Kidney (tissue), 14 donors: Measurements from ENCODE around the gene FRRS1. TPM values are rescaled to one million over a fixed set of nuclear protein-coding genes. Genes with fewer than 3 reads are reported as not detected.

ENCODE experiments used
- DNase-seq, 5 donors: peaks; one replicate each; pipeline ENCODE4 v3.0.0-alpha.2; 2013 to 2020
- FAIRE-seq: peaks from 2 replicates; lab custom pipeline; 2012; peaks lifted over from hg19 to GRCh38; lab: Jason Lieb, UNC
- H3K27ac ChIP-seq, 2 donors: one replicate each; pipeline ENCODE4 v1.7.0; 2013; ENCODE audit warnings: low read depth in 2 of 2, low read length in 2 of 2, inconsistent platforms in 1 of 2
- H3K27me3 ChIP-seq: one replicate; pipeline ENCODE4 v1.7.1; 2013; ENCODE audit warnings: low read length, inconsistent platforms; ENCODE audit not compliant: control insufficient read depth, insufficient read depth
- H3K36me3 ChIP-seq, 3 donors: one replicate each; pipeline versions ENCODE4 v1.7.0 to v1.7.1; 2013; ENCODE audit warnings: low read length in 3 of 3, control low read depth in 1 of 3, inconsistent platforms in 1 of 3; ENCODE audit not compliant: insufficient read depth in 3 of 3, control insufficient read depth in 2 of 3
- H3K4me1 ChIP-seq, 3 donors: one replicate each; pipeline versions ENCODE4 v1.7.0 to v1.7.1; 2013; ENCODE audit warnings: low read length in 3 of 3, inconsistent platforms in 1 of 3, low read depth in 1 of 3; ENCODE audit not compliant: control insufficient read depth in 2 of 3, insufficient read depth in 2 of 3
- H3K4me3 ChIP-seq, 3 donors: one replicate each; pipeline versions ENCODE4 v1.7.0 to v1.8.1; 2013; ENCODE audit warnings: low read length in 3 of 3, control low read depth in 1 of 3, inconsistent platforms in 1 of 3
- H3K9ac ChIP-seq, 3 donors: one replicate each; pipeline versions ENCODE4 v1.7.0 to v1.7.1; 2013; ENCODE audit warnings: low read length in 3 of 3, control low read depth in 1 of 3, inconsistent platforms in 1 of 3
- H3K9me3 ChIP-seq, 3 donors: one replicate each; pipeline versions ENCODE4 v1.7.0 to v1.7.1; 2013; ENCODE audit warnings: low read length in 3 of 3, control low read depth in 1 of 3, inconsistent platforms in 1 of 3; ENCODE audit not compliant: control insufficient read depth in 2 of 3, insufficient read depth in 1 of 3
- intact Hi-C: fragments of 100-400 bp; cut with DNase I; formaldehyde crosslinking; loops from one replicate; pipeline ENCODE4 v1.11.1; 2022
- polyA plus RNA-seq: library from polyadenylated mRNA; stranded (reverse); fragments of 350-450 nt; fragmentation: Illumina TruSeq; extraction: RNeasy Lipid Tissue Mini Kit (QIAGEN cat#74804); gene quantifications from one replicate; pipeline ENCODE4 v1.2.3, GENCODE V29; 2014; ENCODE audit warnings: low read depth, low replicate concordance; ENCODE audit not compliant: insufficient read depth
- total RNA-seq: library from RNA; stranded (reverse); fragmentation: NEBNext Ultra II Directional; extraction: Animal tissue kit (Norgen Biotek cat#: 25700); gene quantifications from one replicate; pipeline ENCODE4 v1.2.1, GENCODE V29; 2021
- TF ChIP-seq, protein P1 (sequence below): IDR thresholded peaks from 3 replicates; pipeline ENCODE4 v1.5.1; 2012; ENCODE audit warnings: mild to moderate bottlenecking, moderate library complexity, borderline replicate concordance; ENCODE audit not compliant: insufficient read depth; ENCODE audit errors: extremely low read depth
- donor health status: control.
- donor health status: control.
- donor health status: control.
- donor health status: control.
- donor health status: control.
- donor health status: DM: yes; HTN: yes; CAD: no.
- donor health status: Normal renal cell carcinoma (clear cell type).

The FRRS1 gene
- total and polyA plus RNA-seq, 2 donors from 2014 or later = 1.0 to 7.4 TPM

- no peak overlapping the region for H3K4me3 ChIP-seq
- FAIRE-seq = no peak
- H3K27me3 ChIP-seq = no peaks in the 10 kb centered on the region
- H3K27ac ChIP-seq = no peak overlapping the region
- peaks cover 0 to 10% (median 0%) of the 10 kb centered on the region in 3 donors for H3K4me1 ChIP-seq
- H3K9me3 ChIP-seq = no peaks in the 10 kb centered on the region
- TF ChIP-seq, protein P1, sequence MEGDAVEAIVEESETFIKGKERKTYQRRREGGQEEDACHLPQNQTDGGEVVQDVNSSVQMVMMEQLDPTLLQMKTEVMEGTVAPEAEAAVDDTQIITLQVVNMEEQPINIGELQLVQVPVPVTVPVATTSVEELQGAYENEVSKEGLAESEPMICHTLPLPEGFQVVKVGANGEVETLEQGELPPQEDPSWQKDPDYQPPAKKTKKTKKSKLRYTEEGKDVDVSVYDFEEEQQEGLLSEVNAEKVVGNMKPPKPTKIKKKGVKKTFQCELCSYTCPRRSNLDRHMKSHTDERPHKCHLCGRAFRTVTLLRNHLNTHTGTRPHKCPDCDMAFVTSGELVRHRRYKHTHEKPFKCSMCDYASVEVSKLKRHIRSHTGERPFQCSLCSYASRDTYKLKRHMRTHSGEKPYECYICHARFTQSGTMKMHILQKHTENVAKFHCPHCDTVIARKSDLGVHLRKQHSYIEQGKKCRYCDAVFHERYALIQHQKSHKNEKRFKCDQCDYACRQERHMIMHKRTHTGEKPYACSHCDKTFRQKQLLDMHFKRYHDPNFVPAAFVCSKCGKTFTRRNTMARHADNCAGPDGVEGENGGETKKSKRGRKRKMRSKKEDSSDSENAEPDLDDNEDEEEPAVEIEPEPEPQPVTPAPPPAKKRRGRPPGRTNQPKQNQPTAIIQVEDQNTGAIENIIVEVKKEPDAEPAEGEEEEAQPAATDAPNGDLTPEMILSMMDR = no peak
- H3K9ac ChIP-seq = no peak overlapping the region
- DNase-seq = peak in 1 of 5 donors; percentile 50
- H3K36me3 ChIP-seq = no peaks in the 10 kb centered on the region
- intact Hi-C loops = no loop called here
These were observed 92.0 kb downstream of the FRRS1 start for GRCh38 chr1:99674115-99675064.

DNA sequence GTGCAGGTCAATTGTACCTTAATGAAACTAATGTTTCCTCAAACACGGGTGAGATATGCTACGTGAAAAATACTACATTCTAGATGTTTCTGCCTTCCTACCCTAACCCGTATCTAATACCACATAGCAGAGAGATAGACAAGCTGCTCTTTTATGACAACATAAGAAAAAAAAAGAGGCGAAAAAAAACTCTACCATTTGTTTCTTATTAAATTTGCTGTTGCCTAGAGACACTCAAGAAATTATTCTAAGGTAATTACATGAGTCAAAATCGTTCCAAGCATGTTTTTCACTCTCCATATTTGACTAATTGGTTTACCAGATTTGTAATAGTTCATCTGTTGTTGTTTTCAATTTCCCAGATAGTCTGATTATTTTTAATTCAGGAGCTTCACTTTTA is 93.1 kb downstream of the FRRS1 start:
- Histone ChIP-seq H3K9ac (no peak overlapping the region), H3K36me3 (no peaks in the 10 kb centered on the region), H3K4me1 (peaks cover 0 to 10% (median 0%) of the 10 kb centered on the region in 3 donors), H3K4me3 (no peak overlapping the region), H3K27ac (no peak overlapping the region), H3K27me3 (no peaks in the 10 kb centered on the region), H3K9me3 (no peaks in the 10 kb centered on the region)
- DNase-seq (no peak), FAIRE-seq (no peak)
- intact Hi-C loops = no loop called here
- TF ChIP-seq, protein P1 = no peak

DNA sequence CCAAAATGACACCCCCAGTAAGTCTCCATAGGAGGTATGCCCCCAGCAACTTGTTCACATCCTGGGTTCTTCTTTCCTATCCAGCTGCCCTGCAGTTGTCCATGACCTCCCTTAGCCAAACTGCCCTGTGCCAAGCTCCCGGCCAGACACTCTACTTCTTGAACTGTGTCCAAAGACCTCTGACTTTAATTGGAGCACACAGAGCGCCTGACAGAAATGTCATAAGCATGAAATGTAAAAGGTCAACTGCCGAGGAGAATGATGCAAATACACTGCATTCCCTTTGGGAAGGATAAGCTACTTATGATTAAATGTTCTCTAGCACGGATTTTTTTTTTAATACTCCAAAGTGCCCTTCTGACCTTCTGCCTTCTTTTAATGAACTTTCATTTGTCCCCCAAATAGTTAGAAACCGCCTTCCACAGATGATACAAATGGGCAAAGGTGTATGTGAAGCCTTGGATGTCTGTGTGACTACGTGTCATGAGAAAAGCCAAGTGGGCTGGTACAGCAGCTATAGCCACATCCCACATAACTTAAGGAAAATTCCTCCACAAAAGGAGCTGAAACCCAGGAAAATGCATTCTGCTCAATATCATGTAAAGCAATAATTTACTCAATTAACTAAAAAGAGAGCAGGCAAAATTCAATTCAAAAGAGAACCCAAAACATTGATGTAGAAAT is 93.8 kb downstream of the FRRS1 start:
- no peak for FAIRE-seq
- Histone ChIP-seq H3K4me1 (peaks cover 0 to 10% (median 0%) of the 10 kb centered on the region in 3 donors), H3K27ac (peak overlapping the region; percentile 36 to 70), H3K27me3 (no peaks in the 10 kb centered on the region), H3K9me3 (no peaks in the 10 kb centered on the region), H3K36me3 (no peaks in the 10 kb centered on the region), H3K4me3 (no peak overlapping the region), H3K9ac (no peak overlapping the region)
- DNase-seq = no peak
- TF ChIP-seq, protein P1 = no peak
- intact Hi-C loops = no loop called here
